HG02610 (cell line): Measurements from ENCODE around the gene ZNF580.

Experiments used
- ATAC-seq: cut with Tn5 transposase; IDR thresholded peaks from one replicate; pipeline ENCODE4 v1.9.1; 2021; ENCODE audit warnings: mild to moderate bottlenecking, moderate library complexity; ENCODE audit not compliant: unreplicated experiment

Gene ZNF580

GRCh38 chr19:55640577-55641425 lies at the start of gene ZNF580:
ZNF580 (plus strand) TSS chr19:55641002; CDS start chr19:55642509, 1,507 bp downstream.
- ATAC-seq = no peak

GRCh38 chr19:55591555-55591954 lies 49.2 kb upstream of the ZNF580 start:
- ATAC-seq = no peak

GRCh38 chr19:55592391-55593090 lies 48.3 kb upstream of the ZNF580 start:
- ATAC-seq = no peak

- ATAC-seq = no peak
These were observed 47.6 kb upstream of the ZNF580 start for GRCh38 chr19:55593096-55593772.

GRCh38 chr19:55594996-55595545 lies 45.7 kb upstream of the ZNF580 start:
- ATAC-seq = no peak

- no peak for ATAC-seq
These were observed 44.5 kb upstream of the ZNF580 start for GRCh38 chr19:55596304-55596703.

GRCh38 chr19:55597501-55597921 lies 43.3 kb upstream of the ZNF580 start:
- no peak for ATAC-seq

- no peak for ATAC-seq
These were observed 42.8 kb upstream of the ZNF580 start for GRCh38 chr19:55598034-55598433.

- ATAC-seq = peak; percentile 53
These were observed 41.9 kb upstream of the ZNF580 start for GRCh38 chr19:55598719-55599467.

- ATAC-seq = peak; percentile 57
These were observed 41.3 kb upstream of the ZNF580 start, which contains the start of gene FIZ1 for GRCh38 chr19:55599468-55599841. FIZ1 (minus strand) TSS chr19:55599517; CDS start chr19:55597865, 1,652 bp downstream.

- ATAC-seq = peak; percentile 38
These were observed 40.8 kb upstream of the ZNF580 start, which contains the start of gene ZNF524 for GRCh38 chr19:55599842-55600661. ZNF524 (plus strand) TSS chr19:55600288; CDS start chr19:55602113, 1,825 bp downstream.

GRCh38 chr19:55600662-55601028 lies 40.2 kb upstream of the ZNF580 start:
- no peak for ATAC-seq

GRCh38 chr19:55601084-55601483 lies 39.7 kb upstream of the ZNF580 start:
- no peak for ATAC-seq

- ATAC-seq = no peak
These were observed 38.4 kb upstream of the ZNF580 start for GRCh38 chr19:55602104-55603001.

GRCh38 chr19:55603115-55603514 lies 37.7 kb upstream of the ZNF580 start:
- ATAC-seq = no peak

- ATAC-seq = no peak
These were observed 37.1 kb upstream of the ZNF580 start for GRCh38 chr19:55603581-55604292.

- peak; percentile 61 for ATAC-seq
These were observed 35.6 kb upstream of the ZNF580 start for GRCh38 chr19:55605207-55605636.
